Right hindlimb (tissue), 1 donor: ENCODE data around the gene COASY.

Experiments used
- DNase-seq: peaks from one replicate; pipeline ENCODE4 v3.0.0-alpha.2; 2018

COASY gene

GRCh38 chr17:42561897-42562387, at the start of gene COASY:
Gene COASY, plus strand, starts transcription at chr17:42562148. Its CDS starts 475 bp downstream, at chr17:42562623.
- DNase-seq = peak; percentile 98

- DNase-seq = no peak
These were observed 49.7 kb upstream of the COASY start for GRCh38 chr17:42512246-42512645.

GRCh38 chr17:42512733-42513251, 49.2 kb upstream of the COASY start:
- no peak for DNase-seq

- no peak for DNase-seq
These were observed 48.3 kb upstream of the COASY start for GRCh38 chr17:42513686-42514085.

GRCh38 chr17:42514279-42514678, 47.7 kb upstream of the COASY start:
- DNase-seq = no peak

GRCh38 chr17:42514867-42515266, 47.1 kb upstream of the COASY start:
- DNase-seq = no peak

GRCh38 chr17:42517516-42517915, 44.4 kb upstream of the COASY start:
- DNase-seq = peak; percentile 89

- peak; percentile 85 for DNase-seq
These were observed 43.7 kb upstream of the COASY start for GRCh38 chr17:42518046-42518754.

GRCh38 chr17:42518755-42519545, 43.0 kb upstream of the COASY start:
- DNase-seq = peak; percentile 76

GRCh38 chr17:42519546-42520491, 42.1 kb upstream of the COASY start:
- peak; percentile 95 for DNase-seq

- peak; percentile 65 for DNase-seq
These were observed 41.4 kb upstream of the COASY start for GRCh38 chr17:42520540-42520951.

- no peak for DNase-seq
These were observed 40.9 kb upstream of the COASY start for GRCh38 chr17:42521036-42521435.

- DNase-seq = no peak
These were observed 40.2 kb upstream of the COASY start for GRCh38 chr17:42521666-42522262.

GRCh38 chr17:42522263-42522790, 39.6 kb upstream of the COASY start:
- DNase-seq = no peak

GRCh38 chr17:42522798-42523278, 39.1 kb upstream of the COASY start:
- no peak for DNase-seq

GRCh38 chr17:42525221-42525620, 36.7 kb upstream of the COASY start:
- no peak for DNase-seq

- no peak for DNase-seq
These were observed 35.9 kb upstream of the COASY start for GRCh38 chr17:42526031-42526444.

- no peak for DNase-seq
These were observed 34.0 kb upstream of the COASY start for GRCh38 chr17:42527932-42528331.

- no peak for DNase-seq
These were observed 32.9 kb upstream of the COASY start for GRCh38 chr17:42529061-42529460.

GRCh38 chr17:42530952-42531454, 30.9 kb upstream of the COASY start:
- no peak for DNase-seq
